ENCODE results near the gene CCDC201. TPM values are rescaled to one million over a fixed set of nuclear protein-coding genes. Genes with fewer than 3 reads are reported as not detected.
"Not testable (repeated sequence)": the region's sequence is repeated elsewhere in the genome, so short reads cannot be mapped to it uniquely, and the experiment has no call there.

Gene CCDC201
- total and polyA plus RNA-seq, 7 donors = not detected

DNA sequence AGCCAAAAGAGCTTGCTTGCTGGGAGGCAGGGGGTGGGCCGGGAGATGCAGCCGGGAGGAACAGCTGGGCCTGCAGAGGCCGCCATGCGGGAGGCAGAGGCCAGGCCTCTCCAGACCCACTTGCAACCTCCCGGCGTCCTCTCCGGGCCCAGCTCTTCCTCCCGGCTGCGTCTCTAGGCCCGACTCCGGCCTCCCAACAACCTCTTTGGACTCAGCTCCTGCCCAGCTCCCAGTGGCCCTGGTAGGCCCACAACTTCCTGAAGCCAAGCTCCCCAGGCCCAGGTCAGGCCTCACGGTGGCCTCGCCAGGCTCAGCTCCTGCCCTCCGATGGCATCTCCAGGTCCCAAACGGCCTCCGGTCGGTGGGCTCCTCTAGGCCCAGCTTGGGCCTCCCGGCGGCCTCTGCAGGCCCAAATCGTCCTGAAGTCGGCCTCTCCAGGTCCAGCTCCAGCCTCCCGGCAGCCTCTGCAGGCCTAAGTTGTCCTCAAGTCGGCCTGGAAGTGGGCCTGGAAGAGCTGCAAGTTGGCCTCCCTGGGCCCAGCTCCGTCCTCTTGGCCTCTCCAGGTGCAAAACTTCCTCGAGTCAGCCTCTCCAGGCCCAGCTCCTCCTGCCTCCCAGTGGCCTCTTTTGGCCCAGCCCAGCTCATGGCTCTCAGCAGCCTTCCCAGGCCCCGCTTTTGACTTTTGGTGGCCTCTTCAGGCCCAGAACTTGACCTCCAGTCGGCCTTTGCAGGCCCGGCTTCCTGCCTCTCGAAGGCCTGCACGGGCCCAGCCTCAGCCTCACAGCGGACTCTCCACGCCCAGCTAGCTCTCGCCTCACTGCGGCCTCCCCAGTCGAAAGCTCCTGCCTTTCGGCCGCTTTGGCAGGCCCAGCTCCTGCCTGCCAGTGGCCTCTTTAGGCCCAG lies 58.4 kb downstream of the CCDC201 start:
- H3K27ac ChIP-seq; H3K4me3 ChIP-seq; H3K9me3 ChIP-seq; H3K36me3 ChIP-seq; H3K4me1 ChIP-seq; H3K27me3 ChIP-seq; DNase-seq; intact Hi-C loops (cut with DNase I): not testable (repeated sequence)
- 93 to 95% methylated on average over 37 of the region's 37 CpGs for WGBS, 2 donors

DNA sequence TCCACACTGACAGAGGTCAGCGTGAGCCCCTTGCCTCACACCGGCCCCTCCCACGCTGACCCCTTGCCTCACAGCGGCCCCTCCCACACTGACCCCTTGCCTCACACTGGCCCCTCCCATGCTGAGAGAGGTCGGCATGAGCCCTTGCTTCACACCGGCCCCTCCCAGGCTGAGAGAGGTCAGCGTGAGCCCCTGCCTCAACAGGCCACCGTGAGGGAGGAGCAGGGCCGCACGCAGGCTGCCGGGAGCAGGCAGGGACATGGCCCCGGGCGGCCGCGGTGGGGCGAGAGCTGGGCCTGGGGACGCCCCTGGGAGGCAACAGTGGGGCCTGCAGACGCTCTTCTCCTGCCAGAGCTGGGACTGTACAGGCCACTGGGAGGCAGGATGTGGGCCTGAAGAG lies 59.1 kb downstream of the CCDC201 start:
- WGBS, 2 donors = 95 to 97% methylated on average over 18 of the region's 18 CpGs
- intact Hi-C loops (cut with DNase I) = not testable (repeated sequence)

DNA sequence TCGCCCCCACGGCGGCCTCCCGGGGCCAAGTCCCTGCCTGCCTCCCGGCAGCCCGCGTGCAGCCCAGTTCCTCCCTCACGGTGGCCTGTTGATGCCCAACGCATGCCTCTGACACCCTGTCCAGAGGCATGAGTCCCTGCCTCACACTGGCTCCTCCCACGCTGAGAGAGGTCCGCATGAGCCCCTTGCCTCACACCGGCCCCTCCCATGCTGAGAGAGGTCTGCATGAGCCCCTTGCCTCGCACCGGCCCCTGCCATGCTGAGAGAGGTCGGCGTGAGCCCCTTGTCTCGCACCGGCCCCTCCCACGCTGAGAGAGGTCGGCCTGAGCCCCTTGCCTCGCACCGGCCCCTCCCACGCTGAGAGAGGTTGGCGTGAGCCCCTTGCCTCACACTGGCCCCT lies 59.9 kb downstream of the CCDC201 start:
- Histone ChIP-seq H3K9me3 (no peaks in the 10 kb centered on the region), H3K4me3 (no peak overlapping the region), H3K4me1 (no peaks in the 10 kb centered on the region), H3K27me3 (no peaks in the 10 kb centered on the region), H3K27ac (no peak overlapping the region), H3K36me3 (no peaks in the 10 kb centered on the region)
- TF ChIP-seq POLR2AphosphoS5 (IDR thresholded peaks at IDR 0.05) (no peak), EP300 (IDR thresholded peaks at IDR 0.05) (no peak), POLR2A (IDR thresholded peaks at IDR 0.05) (no peak)
- TF ChIP-seq, protein P1, sequence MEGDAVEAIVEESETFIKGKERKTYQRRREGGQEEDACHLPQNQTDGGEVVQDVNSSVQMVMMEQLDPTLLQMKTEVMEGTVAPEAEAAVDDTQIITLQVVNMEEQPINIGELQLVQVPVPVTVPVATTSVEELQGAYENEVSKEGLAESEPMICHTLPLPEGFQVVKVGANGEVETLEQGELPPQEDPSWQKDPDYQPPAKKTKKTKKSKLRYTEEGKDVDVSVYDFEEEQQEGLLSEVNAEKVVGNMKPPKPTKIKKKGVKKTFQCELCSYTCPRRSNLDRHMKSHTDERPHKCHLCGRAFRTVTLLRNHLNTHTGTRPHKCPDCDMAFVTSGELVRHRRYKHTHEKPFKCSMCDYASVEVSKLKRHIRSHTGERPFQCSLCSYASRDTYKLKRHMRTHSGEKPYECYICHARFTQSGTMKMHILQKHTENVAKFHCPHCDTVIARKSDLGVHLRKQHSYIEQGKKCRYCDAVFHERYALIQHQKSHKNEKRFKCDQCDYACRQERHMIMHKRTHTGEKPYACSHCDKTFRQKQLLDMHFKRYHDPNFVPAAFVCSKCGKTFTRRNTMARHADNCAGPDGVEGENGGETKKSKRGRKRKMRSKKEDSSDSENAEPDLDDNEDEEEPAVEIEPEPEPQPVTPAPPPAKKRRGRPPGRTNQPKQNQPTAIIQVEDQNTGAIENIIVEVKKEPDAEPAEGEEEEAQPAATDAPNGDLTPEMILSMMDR (IDR thresholded peaks at IDR 0.05) = no peak
- intact Hi-C loops (cut with DNase I) = no loop called here
- 93 to 97% methylated on average over 24 of the region's 24 CpGs for WGBS, 2 donors
- no peak for DNase-seq

More for the DNA sequence above, 59.1 kb downstream of the CCDC201 start:
- not testable (repeated sequence) for H3K27ac ChIP-seq, H3K4me1 ChIP-seq, H3K4me3 ChIP-seq, H3K27me3 ChIP-seq, H3K36me3 ChIP-seq, DNase-seq, H3K9me3 ChIP-seq

DNA sequence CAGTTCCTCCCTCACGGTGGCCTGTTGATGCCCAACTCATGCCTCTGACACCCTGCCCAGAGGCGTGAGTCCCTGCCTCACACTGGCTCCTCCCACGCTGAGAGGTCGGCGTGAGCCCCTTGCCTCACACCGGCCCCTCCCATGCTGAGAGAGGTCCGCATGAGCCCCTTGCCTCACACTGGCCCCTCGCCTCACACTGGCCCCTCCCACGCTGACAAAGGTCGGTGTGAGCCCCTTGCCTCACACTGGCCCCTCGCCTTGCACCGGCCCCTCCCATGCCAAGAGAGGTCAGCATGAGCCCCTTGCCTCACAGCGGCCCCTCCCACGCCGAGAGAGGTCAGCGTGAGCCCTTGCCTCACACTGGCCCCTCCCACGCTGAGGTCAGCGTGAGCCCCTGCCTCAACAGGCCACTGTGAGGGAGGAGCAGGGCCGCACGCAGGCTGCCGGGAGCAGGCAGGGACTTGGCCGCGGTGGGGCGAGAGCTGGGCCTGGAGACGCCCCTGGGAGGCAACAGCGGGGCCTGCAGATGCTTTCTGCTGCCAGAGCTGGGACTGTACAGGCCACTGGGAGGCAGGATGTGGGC lies 61.1 kb downstream of the CCDC201 start:
- intact Hi-C loops (cut with DNase I); H3K4me3 ChIP-seq; DNase-seq; H3K4me1 ChIP-seq; H3K27me3 ChIP-seq; H3K27ac ChIP-seq; H3K9me3 ChIP-seq; H3K36me3 ChIP-seq: not testable (repeated sequence)
- WGBS, 2 donors = 95 to 96% methylated on average over 26 of the region's 26 CpGs

DNA sequence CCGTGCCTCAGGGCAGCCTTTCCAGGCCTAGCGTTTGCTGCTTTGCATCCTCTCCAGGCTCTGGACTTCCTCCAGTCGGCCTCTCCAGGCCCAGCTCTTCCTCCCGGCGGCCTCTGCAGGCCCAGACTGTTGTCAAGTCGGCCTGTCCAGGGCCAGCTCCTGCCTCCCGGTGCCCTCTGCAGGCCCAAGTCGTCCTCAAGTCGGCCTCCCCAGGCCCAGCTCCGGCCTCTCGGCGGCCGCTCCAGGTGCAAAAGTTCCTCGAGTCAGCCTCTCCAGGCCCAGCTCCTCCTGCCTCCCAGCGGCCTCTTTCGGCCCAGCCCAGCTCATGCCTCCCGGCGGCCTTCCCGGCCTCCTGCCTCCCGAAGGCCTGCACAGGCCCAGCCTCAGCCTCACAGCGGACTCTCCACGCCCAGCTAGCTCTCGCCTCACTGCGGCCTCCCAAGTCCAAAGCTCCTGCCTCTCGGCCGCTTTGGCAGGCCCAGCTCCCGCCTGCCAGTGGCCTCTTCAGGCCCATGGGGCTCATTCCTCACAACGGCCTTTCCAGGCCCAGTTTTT lies 62.4 kb downstream of the CCDC201 start:
- H3K27ac ChIP-seq; H3K36me3 ChIP-seq; H3K4me3 ChIP-seq; H3K4me1 ChIP-seq; intact Hi-C loops (cut with DNase I); H3K27me3 ChIP-seq; DNase-seq; H3K9me3 ChIP-seq: not testable (repeated sequence)
- 95 to 97% methylated on average over 27 of the region's 28 CpGs for WGBS, 2 donors

Small RNA genes within 50 kb of the gene (small RNA-seq; reads per million reads assigned to genes)
- gene RNU6-326P = 0 reads per million in 3 donors

Other genes with a start within 250 kb of the CCDC201 start
- not detected for gene IGFBP1, start 15.4 kb upstream of the CCDC201 start, total RNA-seq
- not detected for gene IGFBP1, start 15.4 kb upstream of the CCDC201 start, polyA plus RNA-seq
- 100 to 1,000 TPM in 3 of 4 donors, 10 to 100 TPM in 1; 54.0 to 330 (median 177) TPM for gene IGFBP3, start 48.2 kb upstream of the CCDC201 start, total RNA-seq
- 10 to 100 TPM in 1 of 3 donors, 1 to 10 TPM in 2; 4.8 to 44.9 (median 5.3) TPM for gene IGFBP3, start 48.2 kb upstream of the CCDC201 start, polyA plus RNA-seq

All from sigmoid colon (tissue), 7 donors.